H9 (cell line): ENCODE measurements around the gene SLC35F6. TPM values are rescaled to one million over a fixed set of nuclear protein-coding genes. Genes with fewer than 3 reads are reported as not detected.

Experiments
- DNase-seq: peaks from one replicate; pipeline ENCODE4 v3.0.0-alpha.2; 2017
- H2AFZ ChIP-seq: one replicate; pipeline ENCODE4 v1.6.1; 2013; ENCODE audit warnings: mild to moderate bottlenecking, low read length, control low read depth, moderate library complexity
- H2AK5ac ChIP-seq: 2 replicates; pipeline ENCODE4 v1.6.1; 2013; ENCODE audit warnings: low read length, control low read depth, mixed read lengths; ENCODE audit not compliant: insufficient read length
- H2BK120ac ChIP-seq: one replicate; pipeline ENCODE4 v1.6.1; 2013; ENCODE audit warnings: low read depth, mild to moderate bottlenecking, low read length, control low read depth, inconsistent platforms; ENCODE audit not compliant: poor library complexity, severe bottlenecking
- H2BK12ac ChIP-seq: 2 replicates; pipeline ENCODE4 v1.6.1; 2013; ENCODE audit warnings: low read length, control low read depth, mixed read lengths, low read depth; ENCODE audit not compliant: insufficient read length
- H2BK15ac ChIP-seq: 2 replicates; pipeline ENCODE4 v1.6.1; 2013; ENCODE audit warnings: low read depth, low read length, control low read depth
- H2BK20ac ChIP-seq: one replicate; pipeline ENCODE4 v1.6.1; 2013; ENCODE audit warnings: low read depth, mild to moderate bottlenecking, low read length, control low read depth, inconsistent platforms; ENCODE audit not compliant: poor library complexity, severe bottlenecking
- H2BK5ac ChIP-seq: 2 replicates; pipeline ENCODE4 v1.6.1; 2013; ENCODE audit warnings: low read length, control low read depth, mixed read lengths; ENCODE audit not compliant: insufficient read length
- H3K14ac ChIP-seq: 2 replicates; pipeline ENCODE4 v1.6.1; 2013; ENCODE audit warnings: low read length, control low read depth; ENCODE audit not compliant: insufficient read depth
- H3K18ac ChIP-seq: 2 replicates; pipeline ENCODE4 v1.6.1; 2013; ENCODE audit warnings: low read depth, mild to moderate bottlenecking, mixed read lengths, low read length, control low read depth; ENCODE audit not compliant: insufficient read length
- H3K23ac ChIP-seq: 2 replicates; pipeline ENCODE4 v1.6.1; 2013; ENCODE audit warnings: low read length, control low read depth, mixed read lengths, low read depth; ENCODE audit not compliant: insufficient read length
- H3K23me2 ChIP-seq: 2 replicates; pipeline ENCODE4 v1.6.1; 2013; ENCODE audit warnings: low read depth, mild to moderate bottlenecking, mixed read lengths, low read length, control low read depth; ENCODE audit not compliant: insufficient read length, poor library complexity, severe bottlenecking
- H3K27ac ChIP-seq: 2 replicates; pipeline ENCODE4 v1.5.1; 2013; ENCODE audit warnings: low read length, control low read depth, mixed read lengths, low read depth; ENCODE audit not compliant: insufficient read length
- H3K27me3 ChIP-seq: 2 replicates; pipeline ENCODE4 v1.6.1; 2013; ENCODE audit warnings: low read length, control low read depth, inconsistent platforms; ENCODE audit not compliant: insufficient read depth
- H3K4ac ChIP-seq: 2 replicates; pipeline ENCODE4 v1.6.1; 2013; ENCODE audit warnings: low read depth, mild to moderate bottlenecking, control low read depth, inconsistent platforms, low read length, moderate library complexity
- H3K4me1 ChIP-seq: 2 replicates; pipeline ENCODE4 v1.6.1; 2013; ENCODE audit warnings: low read length, control low read depth, inconsistent platforms; ENCODE audit not compliant: insufficient read depth
- H3K4me2 ChIP-seq: 2 replicates; pipeline ENCODE4 v1.6.1; 2013; ENCODE audit warnings: low read length, control low read depth, mixed read lengths; ENCODE audit not compliant: insufficient read length, insufficient read depth
- H3K56ac ChIP-seq: 2 replicates; pipeline ENCODE4 v1.6.1; 2013; ENCODE audit warnings: low read depth, mild to moderate bottlenecking, mixed read lengths, low read length, control low read depth; ENCODE audit not compliant: insufficient read length
- H3K79me1 ChIP-seq: 2 replicates; pipeline ENCODE4 v1.6.1; 2013; ENCODE audit warnings: low read depth, mild to moderate bottlenecking, moderate library complexity, low read length, control low read depth, inconsistent platforms; ENCODE audit not compliant: insufficient read depth, poor library complexity, severe bottlenecking
- H3K79me2 ChIP-seq: 2 replicates; pipeline ENCODE4 v1.6.1; 2013; ENCODE audit warnings: low read length, control low read depth, inconsistent platforms; ENCODE audit not compliant: insufficient read depth
- H3K9ac ChIP-seq: 2 replicates; pipeline ENCODE4 v1.6.1; 2013; ENCODE audit warnings: low read length, control low read depth, mixed read lengths; ENCODE audit not compliant: insufficient read length; ENCODE audit errors: extremely low read depth
- H3K9me3 ChIP-seq: one replicate; pipeline ENCODE4 v1.6.1; 2013; ENCODE audit warnings: low read depth, low read length, inconsistent platforms; ENCODE audit not compliant: control insufficient read depth
- H3T11ph ChIP-seq: one replicate; pipeline ENCODE4 v1.6.1; 2013; ENCODE audit warnings: mild to moderate bottlenecking, low read length, control low read depth, inconsistent platforms
- H4K20me1 ChIP-seq: one replicate; pipeline ENCODE4 v1.6.1; 2013; ENCODE audit not compliant: control insufficient read depth, insufficient read length, insufficient read depth
- H4K5ac ChIP-seq: 2 replicates; pipeline ENCODE4 v1.6.1; 2013; ENCODE audit warnings: low read depth, mild to moderate bottlenecking, mixed read lengths, low read length, control low read depth; ENCODE audit not compliant: insufficient read length
- H4K8ac ChIP-seq: replicated peaks from 2 replicates; pipeline ENCODE4 v1.6.1; 2013; ENCODE audit warnings: low read length, control low read depth, mixed read lengths, low read depth; ENCODE audit not compliant: insufficient read length
- H4K91ac ChIP-seq: 2 replicates; pipeline ENCODE4 v1.6.1; 2013; ENCODE audit warnings: low read depth, mild to moderate bottlenecking, moderate library complexity, mixed read lengths, low read length, control low read depth; ENCODE audit not compliant: insufficient read length
- H3K27ac Mint-ChIP-seq, 3 experiments: 2 replicates in 2 of 3; 3 replicates in 1 of 3; pipeline ENCODE4 v1.8.0; 2020 to 2021; ENCODE audit warnings: mixed read lengths in 3 of 3, mild to moderate bottlenecking in 1 of 3, moderate library complexity in 1 of 3
- H3K27me3 Mint-ChIP-seq: 2 replicates; pipeline ENCODE4 v1.8.0; 2021; ENCODE audit warnings: low read depth, mild to moderate bottlenecking, moderate library complexity, mixed read lengths
- H3K36me3 Mint-ChIP-seq, 3 experiments: 2 replicates in 2 of 3; 3 replicates in 1 of 3; pipeline ENCODE4 v1.8.0; 2020 to 2021; ENCODE audit warnings: low read depth in 3 of 3, mixed read lengths in 3 of 3; ENCODE audit not compliant: insufficient read depth in 1 of 3
- H3K4me1 Mint-ChIP-seq, 2 experiments: 2 replicates each; pipeline ENCODE4 v1.8.0; 2020; ENCODE audit warnings: mixed read lengths in 2 of 2
- H3K4me3 Mint-ChIP-seq, 2 experiments: 2 replicates in 1 of 2; 3 replicates in 1 of 2; pipeline ENCODE4 v1.8.0; 2020 to 2021; ENCODE audit warnings: mild to moderate bottlenecking in 2 of 2, mixed read lengths in 2 of 2, moderate library complexity in 1 of 2
- H3K9me3 Mint-ChIP-seq, 2 experiments: 2 replicates in 1 of 2; 3 replicates in 1 of 2; pipeline ENCODE4 v1.8.0; 2020; ENCODE audit warnings: mild to moderate bottlenecking in 2 of 2, mixed read lengths in 2 of 2, moderate library complexity in 1 of 2
- CTCF ChIP-seq: fragments of 200-600 bp; sonication (generic); conservative IDR thresholded peaks from 3 replicates; pipeline ENCODE4 v1.8.0; 2021; ENCODE audit warnings: antibody characterized with exemption, mild to moderate bottlenecking
- WGBS: extraction: QIAGEN DNeasy Blood & Tissue Kit; methylation state at CpG from one replicate; pipeline ENCODE4 v1.1.7; 2013; ENCODE audit warnings: missing lambda C conversion rate, low lambda C conversion rate, mixed read lengths; ENCODE audit not compliant: insufficient read length; ENCODE audit errors: extremely low coverage; 5-methylcytosine and 5-hydroxymethylcytosine counted together
- total RNA-seq: library from RNA; stranded (reverse); gene quantifications from 2 replicates; pipeline ENCODE4 v1.2.1, GENCODE V29; 2021

The SLC35F6 gene
- total RNA-seq, 1 experiment from 2014 or later: 15.7 TPM

- H3K27me3 Mint-ChIP-seq: peaks cover 42% of the 10 kb centered on the region
- TF ChIP-seq CTCF: no peak
- peaks cover 5 to 6% of the 10 kb centered on the region in 2 experiments for H3K9me3 Mint-ChIP-seq
- H3K4me1 ChIP-seq: peaks cover 11% of the 10 kb centered on the region
- H4K91ac ChIP-seq: no peak overlapping the region
- WGBS: no CpG with 5 or more reads among the region's 5 CpGs
- no peak overlapping the region for H2BK12ac ChIP-seq
- H2BK20ac ChIP-seq: no peak overlapping the region
- no peak overlapping the region for H3K56ac ChIP-seq
- H3K9ac ChIP-seq: no peak overlapping the region
- H3K23ac ChIP-seq: no peak overlapping the region
- peaks cover 2 to 7% (median 3%) of the 10 kb centered on the region in 3 experiments; a peak in 5 of 7 replicates for H3K36me3 Mint-ChIP-seq
- H3K14ac ChIP-seq: no peak overlapping the region
- no peak overlapping the region for H2BK120ac ChIP-seq
- no peak overlapping the region for H3T11ph ChIP-seq
- peak overlapping the region in 1 of 3 experiments; percentile 68; a peak in 2 of 7 replicates for H3K27ac Mint-ChIP-seq
- no peak for DNase-seq
- no peak overlapping the region for H4K8ac ChIP-seq
- H3K4me1 Mint-ChIP-seq: peaks cover 44 to 52% of the 10 kb centered on the region in 2 experiments
- H3K4ac ChIP-seq: no peak overlapping the region
- no peak overlapping the region for H3K4me2 ChIP-seq
- H3K79me2 ChIP-seq: no peaks in the 10 kb centered on the region
- no peak overlapping the region for H3K27ac ChIP-seq
- H3K4me3 Mint-ChIP-seq: no peak overlapping the region
- no peak overlapping the region for H4K5ac ChIP-seq
- no peak overlapping the region for H2BK15ac ChIP-seq
- no peaks in the 10 kb centered on the region for H3K9me3 ChIP-seq
- H3K79me1 ChIP-seq: no peaks in the 10 kb centered on the region
- H3K27me3 ChIP-seq: peaks cover under 1% of the 10 kb centered on the region; the same call in 1 of the 2 replicates
- H3K18ac ChIP-seq: no peak overlapping the region
- no peaks in the 10 kb centered on the region for H4K20me1 ChIP-seq
- no peak overlapping the region for H2AFZ ChIP-seq
- no peak overlapping the region for H2AK5ac ChIP-seq
- no peak overlapping the region for H2BK5ac ChIP-seq
- no peaks in the 10 kb centered on the region for H3K23me2 ChIP-seq
Observed at GRCh38 chr2:26756337-26756736, 7.7 kb upstream of the SLC35F6 start.
